Stomach (tissue), 4 donors: ENCODE results near the gene AUTS2.

Source experiments
- POLR2A ChIP-seq, 4 donors: fragments of 450-650 bp; IDR thresholded peaks; one replicate each; pipeline ENCODE4 v1.6.1; 2016; ENCODE audit warnings: antibody characterized with exemption in 4 of 4, control low read depth in 2 of 4, mild to moderate bottlenecking in 1 of 4, moderate library complexity in 1 of 4
- TF ChIP-seq, protein P1 (sequence below), 7 experiments: fragments of 450-650 bp in 4 of 7; fragments of 200-600 bp in 3 of 7; sonication (generic) in 3 of 7; IDR thresholded peaks; one replicate each; pipeline ENCODE4 v1.5.1; 2016 to 2019; ENCODE audit warnings: antibody characterized with exemption in 7 of 7, control low read depth in 2 of 7, mild to moderate bottlenecking in 1 of 7

DNA sequence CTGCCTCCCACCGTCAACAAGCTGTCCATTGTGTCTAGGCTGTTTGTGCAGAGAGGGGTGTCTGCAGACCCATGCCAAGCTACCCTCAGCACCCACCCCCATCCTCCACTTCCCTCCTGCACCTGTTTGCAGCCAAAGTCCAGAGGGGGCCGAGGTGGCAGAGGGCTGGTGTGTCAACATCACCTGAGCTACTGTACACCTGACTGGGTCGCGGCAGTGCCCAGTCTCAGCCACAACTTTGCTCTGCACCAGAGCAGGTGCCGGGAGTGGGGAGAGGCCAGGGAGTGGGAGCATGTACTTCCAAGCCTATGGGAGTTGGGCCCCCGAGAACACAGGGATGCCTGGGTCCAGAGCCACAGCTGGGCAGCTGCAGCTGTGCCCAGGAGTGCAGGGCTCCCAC lies 93.1 kb downstream of the AUTS2 start:
- TF ChIP-seq POLR2A (IDR thresholded peaks at IDR 0.05): no peak
- TF ChIP-seq, protein P1, sequence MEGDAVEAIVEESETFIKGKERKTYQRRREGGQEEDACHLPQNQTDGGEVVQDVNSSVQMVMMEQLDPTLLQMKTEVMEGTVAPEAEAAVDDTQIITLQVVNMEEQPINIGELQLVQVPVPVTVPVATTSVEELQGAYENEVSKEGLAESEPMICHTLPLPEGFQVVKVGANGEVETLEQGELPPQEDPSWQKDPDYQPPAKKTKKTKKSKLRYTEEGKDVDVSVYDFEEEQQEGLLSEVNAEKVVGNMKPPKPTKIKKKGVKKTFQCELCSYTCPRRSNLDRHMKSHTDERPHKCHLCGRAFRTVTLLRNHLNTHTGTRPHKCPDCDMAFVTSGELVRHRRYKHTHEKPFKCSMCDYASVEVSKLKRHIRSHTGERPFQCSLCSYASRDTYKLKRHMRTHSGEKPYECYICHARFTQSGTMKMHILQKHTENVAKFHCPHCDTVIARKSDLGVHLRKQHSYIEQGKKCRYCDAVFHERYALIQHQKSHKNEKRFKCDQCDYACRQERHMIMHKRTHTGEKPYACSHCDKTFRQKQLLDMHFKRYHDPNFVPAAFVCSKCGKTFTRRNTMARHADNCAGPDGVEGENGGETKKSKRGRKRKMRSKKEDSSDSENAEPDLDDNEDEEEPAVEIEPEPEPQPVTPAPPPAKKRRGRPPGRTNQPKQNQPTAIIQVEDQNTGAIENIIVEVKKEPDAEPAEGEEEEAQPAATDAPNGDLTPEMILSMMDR (IDR thresholded peaks at IDR 0.05): no peak
